SK-N-SH (cell line): ENCODE measurements around the gene EIF3B. TPM values are rescaled to one million over a fixed set of nuclear protein-coding genes. Genes with fewer than 3 reads are reported as not detected.

Experiments
- CTCF ChIA-PET: fragments of 300-600, 350-600 bp; formaldehyde crosslinking; extraction: SDS; loops from one replicate; lab custom pipeline; 2021; lab: Yijun Ruan, JAX
- POLR2A ChIA-PET: fragments of 350-600 bp; sonication (Branson Sonifier 250); formaldehyde crosslinking; extraction: SDS; loops from one replicate; lab custom pipeline; 2020; ENCODE audit warnings: antibody characterized with exemption, inconsistent platforms; lab: Yijun Ruan, JAX
- DNase-seq: peaks from one replicate; pipeline ENCODE4 v3.0.0; 2012
- H2AFZ ChIP-seq: fragments of 200-600 bp; sonication (generic); 2 replicates; pipeline ENCODE4 v1.8.1; 2016; ENCODE audit warnings: antibody characterized with exemption, mild to moderate bottlenecking, low read depth
- H3F3A ChIP-seq: fragments of 200-600 bp; sonication (generic); replicated peaks from 2 replicates; pipeline ENCODE3; 2016; ENCODE audit warnings: antibody characterized with exemption, mild to moderate bottlenecking; ENCODE audit not compliant: insufficient read depth
- H3K27ac ChIP-seq, 2 experiments: fragments of 200-500 bp in 1 of 2; fragments of 200-600 bp in 1 of 2; sonication (Bioruptor generic) in 1 of 2; sonication (generic), shearing (Covaris generic) in 1 of 2; 2 replicates each; pipeline versions ENCODE4 v1.5.1 to v1.6.1; 2014 to 2016; ENCODE audit warnings: low read depth in 2 of 2, inconsistent platforms in 1 of 2, low read length in 1 of 2, mild to moderate bottlenecking in 1 of 2, mixed read lengths in 1 of 2
- H3K27me3 ChIP-seq: fragments of 200-600 bp; sonication (generic), shearing (Covaris generic); 2 replicates; pipeline ENCODE4 v1.6.1; 2016; ENCODE audit warnings: mixed run types; ENCODE audit not compliant: insufficient read depth
- H3K36me3 ChIP-seq, 2 experiments: fragments of 200-500 bp in 1 of 2; fragments of 200-600 bp in 1 of 2; sonication (Bioruptor generic) in 1 of 2; sonication (generic) in 1 of 2; replicated peaks in 1 of 2; 2 replicates each; pipeline versions ENCODE3 to v1.5.1; 2014 to 2016; ENCODE audit warnings: low read length in 1 of 2, mild to moderate bottlenecking in 1 of 2; ENCODE audit not compliant: insufficient read depth in 2 of 2, control insufficient read depth in 1 of 2
- H3K4me1 ChIP-seq, 2 experiments: fragments of 200-500 bp in 1 of 2; fragments of 200-600 bp in 1 of 2; sonication (Bioruptor generic) in 1 of 2; sonication (generic), shearing (Covaris generic) in 1 of 2; 2 replicates each; pipeline versions ENCODE4 v1.5.1 to v1.6.1; 2014 to 2016; ENCODE audit warnings: low read depth in 1 of 2, low read length in 1 of 2, mixed run types in 1 of 2; ENCODE audit not compliant: insufficient read depth in 2 of 2, control insufficient read depth in 1 of 2
- H3K4me2 ChIP-seq: fragments of 200-600 bp; sonication (generic), shearing (Covaris generic); 2 replicates; pipeline ENCODE4 v1.6.1; 2017; ENCODE audit warnings: mixed run types
- H3K4me3 ChIP-seq, 2 experiments: fragments of 200-500 bp in 1 of 2; fragments of 200-600 bp in 1 of 2; sonication (Bioruptor generic) in 1 of 2; sonication (generic), shearing (Covaris generic) in 1 of 2; 2 replicates each; pipeline versions ENCODE4 v1.5.1 to v1.8.1; 2014 to 2016; ENCODE audit warnings: low read depth in 2 of 2, inconsistent platforms in 1 of 2, low read length in 1 of 2, mild to moderate bottlenecking in 1 of 2, mixed read lengths in 1 of 2, moderate library complexity in 1 of 2
- H3K79me2 ChIP-seq: fragments of 200-600 bp; sonication (generic); 2 replicates; pipeline ENCODE4 v1.8.1; 2017; ENCODE audit warnings: mild to moderate bottlenecking; ENCODE audit not compliant: insufficient read depth
- H3K9ac ChIP-seq: fragments of 200-600 bp; sonication (generic); 2 replicates; pipeline ENCODE4 v1.6.1; 2017; ENCODE audit warnings: mixed run types
- H3K9me2 ChIP-seq: fragments of 200-600 bp; sonication (generic); 2 replicates; pipeline ENCODE4 v1.6.1; 2017; ENCODE audit warnings: mixed run types
- H3K9me3 ChIP-seq: fragments of 200-600 bp; sonication (generic); 2 replicates; pipeline ENCODE4 v1.6.1; 2017; ENCODE audit warnings: mixed run types, mild to moderate bottlenecking, moderate library complexity
- H4K20me1 ChIP-seq: fragments of 200-600 bp; sonication (generic); 2 replicates; pipeline ENCODE4 v1.6.1; 2017; ENCODE audit warnings: mild to moderate bottlenecking, mixed run types; ENCODE audit not compliant: insufficient read depth
- CHD2 ChIP-seq: fragments of 150-350 bp; IDR thresholded peaks from 2 replicates; pipeline ENCODE4 v1.6.1; 2018; ENCODE audit warnings: low read length; ENCODE audit not compliant: partially characterized antibody
- ELF1 ChIP-seq: IDR thresholded peaks from 2 replicates; pipeline ENCODE4 v1.4.0; 2012
- FOXM1 ChIP-seq: IDR thresholded peaks from 2 replicates; pipeline ENCODE4 v1.4.0; 2012; ENCODE audit warnings: low read depth, mild to moderate bottlenecking
- GABPA ChIP-seq: IDR thresholded peaks from 2 replicates; pipeline ENCODE4 v1.4.0; 2012; ENCODE audit warnings: low read depth, mild to moderate bottlenecking
- JUND ChIP-seq: IDR thresholded peaks from 2 replicates; pipeline ENCODE4 v1.4.0; 2012
- MEF2A ChIP-seq: IDR thresholded peaks from 2 replicates; pipeline ENCODE4 v1.4.0; 2012; ENCODE audit warnings: low read depth, borderline replicate concordance
- MXI1 ChIP-seq: IDR thresholded peaks from 2 replicates; pipeline ENCODE4 v1.6.1; 2012; ENCODE audit warnings: mild to moderate bottlenecking, low read depth, low read length, improper control_type of control experiment
- NFIC ChIP-seq: IDR thresholded peaks from 2 replicates; pipeline ENCODE4 v1.4.0; 2012; ENCODE audit warnings: borderline replicate concordance
- NRF1 ChIP-seq: IDR thresholded peaks from 2 replicates; pipeline ENCODE4 v1.6.1; 2012; ENCODE audit warnings: low read depth, mild to moderate bottlenecking, low read length
- PBX3 ChIP-seq: IDR thresholded peaks from 2 replicates; pipeline ENCODE4; 2012
- RCOR1 ChIP-seq: fragments of 150-350 bp; IDR thresholded peaks from 2 replicates; pipeline ENCODE4 v1.6.1; 2017; ENCODE audit warnings: antibody characterized with exemption, low read length
- RXRA ChIP-seq: IDR thresholded peaks from 2 replicates; pipeline ENCODE4 v1.4.0; 2012; ENCODE audit warnings: low read depth, mild to moderate bottlenecking, borderline replicate concordance
- SMC3 ChIP-seq: IDR thresholded peaks from 2 replicates; pipeline ENCODE4 v1.6.1; 2012; ENCODE audit warnings: low read depth, low read length, improper control_type of control experiment
- TAF1 ChIP-seq: IDR thresholded peaks from 2 replicates; pipeline ENCODE4 v1.6.1; 2012; ENCODE audit warnings: low read depth, mild to moderate bottlenecking, low read length, moderate library complexity, borderline replicate concordance
- USF2 ChIP-seq: fragments of 150-350 bp; IDR thresholded peaks from 2 replicates; pipeline ENCODE4 v1.6.1; 2017; ENCODE audit warnings: antibody characterized with exemption, low read length, low read depth, borderline replicate concordance
- WGBS: methylation state at CpG from one replicate; pipeline ENCODE4 v1.1.6; 2017; ENCODE audit warnings: low lambda C conversion rate; 5-methylcytosine and 5-hydroxymethylcytosine counted together
- polyA plus RNA-seq, 3 experiments: library from polyadenylated mRNA; depleted of rRNA; stranded (reverse); fragments of >200 nt; gene quantifications; 2 replicates each; pipeline ENCODE4 v1.2.3, GENCODE V29; 2012
- TF ChIP-seq, protein P1 (sequence below): IDR thresholded peaks from 2 replicates; pipeline ENCODE4 v1.4.0; 2012; ENCODE audit warnings: low read depth, borderline replicate concordance
- TF ChIP-seq, protein P2 (sequence below): IDR thresholded peaks from 2 replicates; pipeline ENCODE4 v1.4.0; 2012; ENCODE audit warnings: low read depth
- TF ChIP-seq, protein P3 (sequence below): IDR thresholded peaks from 2 replicates; pipeline ENCODE4 v1.6.1; 2012; ENCODE audit warnings: mild to moderate bottlenecking, low read depth, low read length, moderate library complexity

The EIF3B gene
- polyA plus RNA-seq, 1 of the 3 experiments (the other 2 are of a cell fraction): 151 TPM

GRCh38 chr7:2325162-2325561, 29.5 kb upstream of the EIF3B start:
- no peak overlapping the region for H3K4me2 ChIP-seq
- 74% methylated on average over 4 of the region's 4 CpGs for WGBS
- CTCF ChIA-PET: interaction anchor here (0.7 to 1.3 kb wide), 4 partner anchors 15 to 225 kb away, joined by 3 to 8 read pairs (median 4); no protein-coding TSS in a partner anchor
- H3K9me3 ChIP-seq: no peaks in the 10 kb centered on the region
- no peak overlapping the region for H3K9ac ChIP-seq
- no peak overlapping the region for H2AFZ ChIP-seq
- H3K4me1 ChIP-seq: no peaks in the 10 kb centered on the region
- no peaks in the 10 kb centered on the region for H3K9me2 ChIP-seq
- H4K20me1 ChIP-seq: no peaks in the 10 kb centered on the region
- no peak for DNase-seq
- POLR2A ChIA-PET: no interaction called here
- H3K79me2 ChIP-seq: no peaks in the 10 kb centered on the region
- H3K27me3 ChIP-seq: no peaks in the 10 kb centered on the region
- TF ChIP-seq, protein P1, sequence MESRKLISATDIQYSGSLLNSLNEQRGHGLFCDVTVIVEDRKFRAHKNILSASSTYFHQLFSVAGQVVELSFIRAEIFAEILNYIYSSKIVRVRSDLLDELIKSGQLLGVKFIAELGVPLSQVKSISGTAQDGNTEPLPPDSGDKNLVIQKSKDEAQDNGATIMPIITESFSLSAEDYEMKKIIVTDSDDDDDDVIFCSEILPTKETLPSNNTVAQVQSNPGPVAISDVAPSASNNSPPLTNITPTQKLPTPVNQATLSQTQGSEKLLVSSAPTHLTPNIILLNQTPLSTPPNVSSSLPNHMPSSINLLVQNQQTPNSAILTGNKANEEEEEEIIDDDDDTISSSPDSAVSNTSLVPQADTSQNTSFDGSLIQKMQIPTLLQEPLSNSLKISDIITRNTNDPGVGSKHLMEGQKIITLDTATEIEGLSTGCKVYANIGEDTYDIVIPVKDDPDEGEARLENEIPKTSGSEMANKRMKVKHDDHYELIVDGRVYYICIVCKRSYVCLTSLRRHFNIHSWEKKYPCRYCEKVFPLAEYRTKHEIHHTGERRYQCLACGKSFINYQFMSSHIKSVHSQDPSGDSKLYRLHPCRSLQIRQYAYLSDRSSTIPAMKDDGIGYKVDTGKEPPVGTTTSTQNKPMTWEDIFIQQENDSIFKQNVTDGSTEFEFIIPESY: no peak
- no peak for TF ChIP-seq ELF1
- TF ChIP-seq PBX3: no peak
- TF ChIP-seq, protein P2, sequence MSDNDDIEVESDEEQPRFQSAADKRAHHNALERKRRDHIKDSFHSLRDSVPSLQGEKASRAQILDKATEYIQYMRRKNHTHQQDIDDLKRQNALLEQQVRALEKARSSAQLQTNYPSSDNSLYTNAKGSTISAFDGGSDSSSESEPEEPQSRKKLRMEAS: no peak
- no peak for TF ChIP-seq JUND
- no peak for TF ChIP-seq MXI1
- no peak for TF ChIP-seq RCOR1
- TF ChIP-seq NFIC: no peak
- TF ChIP-seq CHD2: no peak
- TF ChIP-seq GABPA: no peak
- TF ChIP-seq MEF2A: no peak
- no peak for TF ChIP-seq RXRA
- no peak for TF ChIP-seq TAF1
- no peak for TF ChIP-seq USF2
- no peak overlapping the region for H3K27ac ChIP-seq
- H3K4me3 ChIP-seq: no peak overlapping the region
- peaks cover 5% of the 10 kb centered on the region for H3F3A ChIP-seq
- H3K36me3 ChIP-seq: no peaks in the 10 kb centered on the region

- Histone ChIP-seq H3K4me1 (no peaks in the 10 kb centered on the region), H3K27ac (no peak overlapping the region), H3K9me2 (no peaks in the 10 kb centered on the region), H3K27me3 (no peaks in the 10 kb centered on the region), H3K9me3 (no peaks in the 10 kb centered on the region), H3K79me2 (no peaks in the 10 kb centered on the region), H3K4me3 (no peak overlapping the region), H3K4me2 (no peak overlapping the region), H2AFZ (no peak overlapping the region), H4K20me1 (no peaks in the 10 kb centered on the region), H3K9ac (no peak overlapping the region), H3K36me3 (no peaks in the 10 kb centered on the region), H3F3A (peaks cover 5% of the 10 kb centered on the region)
- DNase-seq: no peak
- POLR2A ChIA-PET: no interaction called here
- CTCF ChIA-PET: interaction anchor here (0.7 to 1.2 kb wide), 3 partner anchors 21 to 365 kb away, joined by 3 to 5 read pairs (median 4); no protein-coding TSS in a partner anchor
- whole genome bisulfite sequencing: 92% methylated on average over 7 of the region's 7 CpGs
- TF ChIP-seq GABPA: no peak
- TF ChIP-seq FOXM1: no peak
- TF ChIP-seq, protein P2: no peak
- TF ChIP-seq MEF2A: no peak
- TF ChIP-seq SMC3: no peak
- TF ChIP-seq RCOR1: no peak
- TF ChIP-seq, protein P3, sequence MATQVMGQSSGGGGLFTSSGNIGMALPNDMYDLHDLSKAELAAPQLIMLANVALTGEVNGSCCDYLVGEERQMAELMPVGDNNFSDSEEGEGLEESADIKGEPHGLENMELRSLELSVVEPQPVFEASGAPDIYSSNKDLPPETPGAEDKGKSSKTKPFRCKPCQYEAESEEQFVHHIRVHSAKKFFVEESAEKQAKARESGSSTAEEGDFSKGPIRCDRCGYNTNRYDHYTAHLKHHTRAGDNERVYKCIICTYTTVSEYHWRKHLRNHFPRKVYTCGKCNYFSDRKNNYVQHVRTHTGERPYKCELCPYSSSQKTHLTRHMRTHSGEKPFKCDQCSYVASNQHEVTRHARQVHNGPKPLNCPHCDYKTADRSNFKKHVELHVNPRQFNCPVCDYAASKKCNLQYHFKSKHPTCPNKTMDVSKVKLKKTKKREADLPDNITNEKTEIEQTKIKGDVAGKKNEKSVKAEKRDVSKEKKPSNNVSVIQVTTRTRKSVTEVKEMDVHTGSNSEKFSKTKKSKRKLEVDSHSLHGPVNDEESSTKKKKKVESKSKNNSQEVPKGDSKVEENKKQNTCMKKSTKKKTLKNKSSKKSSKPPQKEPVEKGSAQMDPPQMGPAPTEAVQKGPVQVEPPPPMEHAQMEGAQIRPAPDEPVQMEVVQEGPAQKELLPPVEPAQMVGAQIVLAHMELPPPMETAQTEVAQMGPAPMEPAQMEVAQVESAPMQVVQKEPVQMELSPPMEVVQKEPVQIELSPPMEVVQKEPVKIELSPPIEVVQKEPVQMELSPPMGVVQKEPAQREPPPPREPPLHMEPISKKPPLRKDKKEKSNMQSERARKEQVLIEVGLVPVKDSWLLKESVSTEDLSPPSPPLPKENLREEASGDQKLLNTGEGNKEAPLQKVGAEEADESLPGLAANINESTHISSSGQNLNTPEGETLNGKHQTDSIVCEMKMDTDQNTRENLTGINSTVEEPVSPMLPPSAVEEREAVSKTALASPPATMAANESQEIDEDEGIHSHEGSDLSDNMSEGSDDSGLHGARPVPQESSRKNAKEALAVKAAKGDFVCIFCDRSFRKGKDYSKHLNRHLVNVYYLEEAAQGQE: no peak
- TF ChIP-seq NRF1: no peak
- no peak for TF ChIP-seq ELF1
Observed at GRCh38 chr7:2326951-2327350, 27.7 kb upstream of the EIF3B start.
